Measurements from ENCODE around the gene ALDH1L1. TPM values are rescaled to one million over a fixed set of nuclear protein-coding genes. Genes with fewer than 3 reads are reported as not detected.

Gene ALDH1L1
- total RNA-seq, 5 donors from 2014 or later (not counting 1 experiment from before 2014, with no cell fraction given) = 0.19 to 1.6 (median 0.20) TPM; not detected in 2

DNA sequence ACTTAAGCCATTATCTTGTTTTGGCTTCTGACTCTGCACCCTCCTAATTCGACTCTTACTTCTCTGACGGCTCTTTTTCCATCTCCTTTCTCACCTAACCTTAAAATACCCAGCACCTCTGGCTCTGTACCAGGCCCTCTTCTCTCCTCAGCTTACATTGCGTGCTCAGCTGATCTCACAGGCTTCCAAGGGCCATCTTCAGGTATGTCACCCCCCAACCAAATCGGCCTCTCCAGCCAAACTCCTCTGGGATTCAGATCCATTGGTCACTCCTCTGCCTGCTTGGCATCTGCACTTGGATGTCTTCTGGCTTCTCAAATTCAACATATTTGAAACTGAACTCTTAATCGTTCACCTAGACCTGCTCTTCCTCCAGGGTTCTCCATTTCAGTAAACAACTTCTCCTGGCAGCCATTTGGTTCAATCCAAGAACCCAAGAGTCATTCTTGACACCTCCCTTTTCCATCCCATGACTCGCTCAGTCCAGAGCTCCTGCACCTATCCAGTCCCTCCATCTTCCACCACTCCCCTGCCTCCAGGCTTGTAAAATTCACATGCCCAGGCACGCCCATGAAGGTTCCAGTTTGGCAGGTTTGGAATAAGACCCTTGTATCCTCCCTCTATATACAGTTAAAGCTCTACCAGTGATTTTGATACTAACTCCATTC is 61.2 kb downstream of the ALDH1L1 start:
- H3K4me1 ChIP-seq (ENCODE audit: control insufficient read depth in 1 of 2, extremely low read depth in 1 of 2, insufficient read depth in 2 of 2, low read length in 2 of 2) = no peaks in the 10 kb centered on the region
- 73% methylated on average over 7 of the region's 7 CpGs for WGBS (ENCODE audit: insufficient coverage)
- H3K27me3 Mint-ChIP-seq = peaks cover 9 to 10% of the 10 kb centered on the region in 2 donors
- ATAC-seq (replicated peaks in 1 of 4) (no peak), DNase-seq (peak in 1 of 35 experiments; percentile 1)
- no peak overlapping the region for H3K27ac ChIP-seq (ENCODE audit: low read length)
- H3K9me3 Mint-ChIP-seq = no peaks in the 10 kb centered on the region
- no peak overlapping the region for H3K4me3 ChIP-seq (ENCODE audit: control insufficient read depth in 1 of 2, extremely low read depth in 1 of 2, low read length in 1 of 2)
- no peaks in the 10 kb centered on the region for H3K36me3 ChIP-seq (ENCODE audit: control insufficient read depth in 2 of 2, extremely low read depth in 1 of 2, insufficient read depth in 1 of 2, low read length in 1 of 2)
- no peaks in the 10 kb centered on the region for H3K9me3 ChIP-seq
- no peaks in the 10 kb centered on the region for H3K4me1 Mint-ChIP-seq
- no peaks in the 10 kb centered on the region for H3K36me3 Mint-ChIP-seq
- no peak overlapping the region for H3K4me3 Mint-ChIP-seq
- H3K27me3 ChIP-seq (replicated peaks in 1 of 2; ENCODE audit: control insufficient read depth in 2 of 2, extremely low read depth in 1 of 2, insufficient read depth in 2 of 2, low read length in 1 of 2) = peaks cover 0 to 1% of the 10 kb centered on the region in 2 experiments
- POLR2A ChIA-PET = no interaction called here
- H3K27ac Mint-ChIP-seq = no peak overlapping the region
- CTCF ChIA-PET = no interaction called here

DNA sequence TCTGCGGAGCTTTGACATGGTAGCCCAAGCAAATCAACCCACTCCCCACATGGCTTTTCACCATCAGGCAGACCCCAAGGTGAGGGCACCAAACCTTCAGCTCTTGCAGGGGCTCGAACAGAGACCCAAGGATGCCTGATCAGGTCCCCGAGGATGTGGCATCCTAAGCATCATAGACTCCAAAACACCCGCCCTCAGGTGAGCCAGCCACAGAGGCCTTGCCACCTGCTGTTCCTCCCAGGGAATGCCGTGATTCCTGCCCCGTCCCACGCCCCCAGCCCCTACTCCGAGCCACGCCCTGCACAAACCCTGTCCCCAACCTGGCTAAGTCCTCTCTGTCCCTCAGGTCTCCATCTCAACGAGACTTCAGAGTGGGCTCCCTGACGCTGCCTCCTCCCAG is 61.8 kb downstream of the ALDH1L1 start:
- H3K27me3 ChIP-seq (replicated peaks in 1 of 2; ENCODE audit: control insufficient read depth in 2 of 2, extremely low read depth in 1 of 2, insufficient read depth in 2 of 2, low read length in 1 of 2) = no peaks in the 10 kb centered on the region
- no peaks in the 10 kb centered on the region for H3K9me3 Mint-ChIP-seq
- H3K36me3 Mint-ChIP-seq = no peaks in the 10 kb centered on the region
- CTCF ChIA-PET = no interaction called here
- H3K4me3 ChIP-seq (ENCODE audit: control insufficient read depth in 1 of 2, extremely low read depth in 1 of 2, low read length in 1 of 2) = no peak overlapping the region
- H3K4me1 ChIP-seq (ENCODE audit: control insufficient read depth in 1 of 2, extremely low read depth in 1 of 2, insufficient read depth in 2 of 2, low read length in 2 of 2) = no peaks in the 10 kb centered on the region
- no peak overlapping the region for H3K27ac ChIP-seq (ENCODE audit: low read length)
- H3K27ac Mint-ChIP-seq = no peak overlapping the region
- ATAC-seq (replicated peaks in 1 of 4) = no peak
- H3K4me3 Mint-ChIP-seq = no peak overlapping the region
- H3K4me1 Mint-ChIP-seq = no peaks in the 10 kb centered on the region
- POLR2A ChIA-PET = no interaction called here
- 81% methylated on average over 10 of the region's 11 CpGs for WGBS (ENCODE audit: insufficient coverage)
- no peaks in the 10 kb centered on the region for H3K36me3 ChIP-seq (ENCODE audit: control insufficient read depth in 2 of 2, extremely low read depth in 1 of 2, insufficient read depth in 1 of 2, low read length in 1 of 2)
- H3K27me3 Mint-ChIP-seq = peaks cover 9 to 10% of the 10 kb centered on the region in 2 donors
- peak in 1 of 35 experiments; percentile 19 for DNase-seq
- H3K9me3 ChIP-seq = no peaks in the 10 kb centered on the region

DNA sequence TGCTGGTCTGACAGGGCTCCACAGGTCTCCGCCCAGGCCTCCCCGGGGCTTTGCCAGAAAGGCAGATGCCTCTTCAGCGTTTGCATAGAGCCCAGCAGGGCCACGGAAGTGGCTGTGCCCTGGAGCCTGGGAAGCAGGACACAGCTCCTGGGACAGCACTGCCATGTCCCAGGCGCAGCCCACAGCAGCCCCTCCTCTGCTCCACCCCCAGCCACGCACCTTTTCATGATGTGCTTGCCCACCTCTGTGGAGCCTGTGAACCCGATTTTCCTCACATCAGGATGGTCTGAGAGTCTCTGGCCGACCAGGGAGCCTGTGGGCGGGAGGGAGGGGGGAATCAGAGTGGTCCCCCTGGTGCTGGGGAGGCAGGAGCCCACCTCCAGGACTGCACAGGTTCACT is 62.6 kb downstream of the ALDH1L1 start:
- no peaks in the 10 kb centered on the region for H3K9me3 Mint-ChIP-seq
- Histone ChIP-seq H3K4me3 (ENCODE audit: control insufficient read depth in 1 of 2, extremely low read depth in 1 of 2, low read length in 1 of 2) (no peak overlapping the region), H3K4me1 (ENCODE audit: control insufficient read depth in 1 of 2, extremely low read depth in 1 of 2, insufficient read depth in 2 of 2, low read length in 2 of 2) (no peaks in the 10 kb centered on the region), H3K27me3 (replicated peaks in 1 of 2; ENCODE audit: control insufficient read depth in 2 of 2, extremely low read depth in 1 of 2, insufficient read depth in 2 of 2, low read length in 1 of 2) (no peaks in the 10 kb centered on the region), H3K9me3 (no peaks in the 10 kb centered on the region), H3K36me3 (ENCODE audit: control insufficient read depth in 2 of 2, extremely low read depth in 1 of 2, insufficient read depth in 1 of 2, low read length in 1 of 2) (no peaks in the 10 kb centered on the region), H3K27ac (ENCODE audit: low read length) (no peak overlapping the region)
- H3K4me3 Mint-ChIP-seq = no peak overlapping the region
- POLR2A ChIA-PET = no interaction called here
- no peaks in the 10 kb centered on the region for H3K36me3 Mint-ChIP-seq
- H3K27ac Mint-ChIP-seq = no peak overlapping the region
- H3K4me1 Mint-ChIP-seq = no peaks in the 10 kb centered on the region
- WGBS (ENCODE audit: insufficient coverage) = 82% methylated on average over 8 of the region's 9 CpGs
- no peak for ATAC-seq (replicated peaks in 1 of 4)
- CTCF ChIA-PET = no interaction called here
- DNase-seq = peak in 2 of 35 experiments; percentile 0 to 18
- H3K27me3 Mint-ChIP-seq = peaks cover 9 to 10% of the 10 kb centered on the region in 2 donors

DNA sequence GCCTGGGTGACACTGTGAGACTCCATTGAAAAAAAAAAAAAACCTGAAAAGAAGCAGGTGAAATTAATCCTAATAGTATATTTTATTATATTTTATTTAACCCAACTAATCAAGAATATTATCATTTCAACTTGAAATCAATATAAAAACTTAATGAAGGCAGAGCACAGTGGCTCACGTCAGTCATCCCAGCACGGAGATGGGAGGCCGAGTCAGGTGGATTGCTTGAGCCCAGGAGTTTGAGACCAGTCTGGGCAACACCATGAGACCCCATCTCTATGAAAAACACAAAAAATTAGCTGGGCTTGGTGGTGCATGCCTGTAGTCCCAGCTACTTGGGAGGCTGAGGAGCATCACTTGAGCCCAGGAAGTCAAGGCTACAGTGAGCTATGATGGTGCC is 63.2 kb downstream of the ALDH1L1 start:
- 100% methylated on average over 1 of the region's 3 CpGs for WGBS (ENCODE audit: insufficient coverage)
- ChIA-PET CTCF (no interaction called here), POLR2A (no interaction called here)
- H3K4me1 ChIP-seq (ENCODE audit: control insufficient read depth in 1 of 2, extremely low read depth in 1 of 2, insufficient read depth in 2 of 2, low read length in 2 of 2) = no peaks in the 10 kb centered on the region
- DNase-seq = peak in 1 of 35 experiments; percentile 0
- H3K27me3 ChIP-seq (replicated peaks in 1 of 2; ENCODE audit: control insufficient read depth in 2 of 2, extremely low read depth in 1 of 2, insufficient read depth in 2 of 2, low read length in 1 of 2) = no peaks in the 10 kb centered on the region
- ATAC-seq (replicated peaks in 1 of 4) = no peak
- no peaks in the 10 kb centered on the region for H3K4me1 Mint-ChIP-seq
- no peaks in the 10 kb centered on the region for H3K9me3 ChIP-seq
- H3K4me3 Mint-ChIP-seq = no peak overlapping the region
- H3K27me3 Mint-ChIP-seq = peaks cover 9 to 10% of the 10 kb centered on the region in 2 donors
- no peaks in the 10 kb centered on the region for H3K36me3 ChIP-seq (ENCODE audit: control insufficient read depth in 2 of 2, extremely low read depth in 1 of 2, insufficient read depth in 1 of 2, low read length in 1 of 2)
- no peaks in the 10 kb centered on the region for H3K9me3 Mint-ChIP-seq
- no peak overlapping the region for H3K27ac Mint-ChIP-seq
- no peak overlapping the region for H3K4me3 ChIP-seq (ENCODE audit: control insufficient read depth in 1 of 2, extremely low read depth in 1 of 2, low read length in 1 of 2)
- no peaks in the 10 kb centered on the region for H3K36me3 Mint-ChIP-seq
- H3K27ac ChIP-seq (ENCODE audit: low read length) = no peak overlapping the region

DNA sequence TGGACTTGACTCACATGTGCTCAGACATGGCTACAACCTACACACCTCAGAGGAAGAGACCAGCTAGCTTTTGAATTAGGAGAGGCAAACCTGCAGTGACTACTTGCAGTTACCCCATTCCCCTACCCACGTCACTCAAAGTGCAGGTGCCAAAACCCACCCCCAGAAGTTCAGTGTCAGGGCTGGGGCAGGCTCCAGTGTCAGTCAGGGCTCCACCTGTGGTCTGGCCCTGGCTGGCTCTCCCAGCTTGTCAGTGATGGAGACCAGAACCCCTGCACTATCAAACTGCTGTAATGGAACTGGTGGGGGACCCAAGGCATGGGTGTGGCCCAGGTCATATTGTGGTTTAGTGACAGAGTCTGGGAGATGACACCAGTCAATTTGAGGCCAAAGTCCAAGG is 63.9 kb downstream of the ALDH1L1 start:
- CTCF ChIA-PET = no interaction called here
- 33% methylated on average over 1 of the region's 1 CpG for WGBS (ENCODE audit: insufficient coverage)
- H3K9me3 Mint-ChIP-seq = no peaks in the 10 kb centered on the region
- Histone ChIP-seq H3K9me3 (no peaks in the 10 kb centered on the region), H3K36me3 (ENCODE audit: control insufficient read depth in 2 of 2, extremely low read depth in 1 of 2, insufficient read depth in 1 of 2, low read length in 1 of 2) (no peaks in the 10 kb centered on the region), H3K4me3 (ENCODE audit: control insufficient read depth in 1 of 2, extremely low read depth in 1 of 2, low read length in 1 of 2) (no peak overlapping the region), H3K27me3 (replicated peaks in 1 of 2; ENCODE audit: control insufficient read depth in 2 of 2, extremely low read depth in 1 of 2, insufficient read depth in 2 of 2, low read length in 1 of 2) (no peaks in the 10 kb centered on the region), H3K4me1 (ENCODE audit: control insufficient read depth in 1 of 2, extremely low read depth in 1 of 2, insufficient read depth in 2 of 2, low read length in 2 of 2) (no peaks in the 10 kb centered on the region), H3K27ac (ENCODE audit: low read length) (no peak overlapping the region)
- H3K27ac Mint-ChIP-seq = no peak overlapping the region
- H3K27me3 Mint-ChIP-seq = peaks cover 9 to 10% of the 10 kb centered on the region in 2 donors
- DNase-seq = peak in 1 of 35 experiments; percentile 0
- no peak for ATAC-seq (replicated peaks in 1 of 4)
- no peaks in the 10 kb centered on the region for H3K36me3 Mint-ChIP-seq
- H3K4me1 Mint-ChIP-seq = no peaks in the 10 kb centered on the region
- POLR2A ChIA-PET = no interaction called here
- no peak overlapping the region for H3K4me3 Mint-ChIP-seq

DNA sequence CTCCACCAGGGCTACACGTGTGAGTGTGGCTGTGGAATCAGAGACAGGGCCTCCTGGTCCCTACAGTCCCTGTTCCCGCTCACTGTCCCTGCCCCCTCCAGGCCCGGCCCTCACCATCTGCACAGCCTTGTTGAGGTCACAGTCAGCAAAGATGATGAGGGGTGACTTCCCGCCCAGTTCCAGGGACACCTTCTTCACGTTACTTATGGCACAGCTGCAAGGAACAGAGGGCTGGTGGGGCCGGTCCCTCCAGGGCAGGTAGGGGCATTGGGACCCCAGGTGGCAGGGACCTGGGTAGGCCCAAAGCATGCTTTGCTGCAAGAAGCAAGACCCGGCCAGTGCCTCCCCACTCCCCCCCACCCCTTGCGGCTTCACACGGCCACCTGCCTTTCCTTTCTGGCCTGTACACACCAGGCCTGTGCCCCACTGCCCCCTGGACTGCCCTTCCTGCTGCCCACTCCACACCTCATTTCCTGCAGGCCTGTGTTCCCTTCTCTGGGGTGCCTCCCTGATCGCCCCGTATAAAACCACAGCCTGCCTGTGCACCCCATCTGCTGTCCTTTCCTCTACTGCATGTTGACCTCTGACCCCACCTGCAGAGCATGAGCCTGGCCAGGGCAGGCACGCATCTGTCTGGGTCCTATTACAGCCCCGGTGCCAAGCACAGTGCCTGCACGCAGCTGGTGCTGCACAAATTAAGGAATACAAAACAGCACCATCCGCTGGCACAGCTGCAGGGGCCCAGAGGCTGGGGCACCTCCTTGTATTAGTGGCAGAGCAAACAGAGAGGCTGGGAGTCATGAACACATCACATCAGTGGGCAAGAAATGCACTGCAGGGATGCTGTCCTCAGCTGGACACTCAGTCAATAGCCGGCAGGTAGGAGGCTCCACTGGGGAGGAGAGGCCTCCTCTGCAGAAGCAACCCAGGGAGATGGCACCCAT is 65.7 kb downstream of the ALDH1L1 start:
- no peaks in the 10 kb centered on the region for H3K9me3 ChIP-seq
- no peaks in the 10 kb centered on the region for H3K4me1 ChIP-seq (ENCODE audit: control insufficient read depth in 1 of 2, extremely low read depth in 1 of 2, insufficient read depth in 2 of 2, low read length in 2 of 2)
- H3K4me3 ChIP-seq (ENCODE audit: control insufficient read depth in 1 of 2, extremely low read depth in 1 of 2, low read length in 1 of 2) = no peak overlapping the region
- H3K9me3 Mint-ChIP-seq = no peaks in the 10 kb centered on the region
- no peak overlapping the region for H3K27ac ChIP-seq (ENCODE audit: low read length)
- POLR2A ChIA-PET = no interaction called here
- no peak for ATAC-seq (replicated peaks in 1 of 4)
- peaks cover 9 to 10% of the 10 kb centered on the region in 2 donors for H3K27me3 Mint-ChIP-seq
- no peaks in the 10 kb centered on the region for H3K4me1 Mint-ChIP-seq
- H3K36me3 Mint-ChIP-seq = no peaks in the 10 kb centered on the region
- 88% methylated on average over 12 of the region's 16 CpGs for WGBS (ENCODE audit: insufficient coverage)
- no peak overlapping the region for H3K4me3 Mint-ChIP-seq
- CTCF ChIA-PET = no interaction called here
- no peaks in the 10 kb centered on the region for H3K36me3 ChIP-seq (ENCODE audit: control insufficient read depth in 2 of 2, extremely low read depth in 1 of 2, insufficient read depth in 1 of 2, low read length in 1 of 2)
- no peak overlapping the region for H3K27ac Mint-ChIP-seq
- no peaks in the 10 kb centered on the region for H3K27me3 ChIP-seq (replicated peaks in 1 of 2; ENCODE audit: control insufficient read depth in 2 of 2, extremely low read depth in 1 of 2, insufficient read depth in 2 of 2, low read length in 1 of 2)
- DNase-seq = peak in 1 of 35 experiments; percentile 1
